COLO668 (cell line): ENCODE results near the gene TMEM218.
"Not testable (repeated sequence)": the region's sequence is repeated elsewhere in the genome, so short reads cannot be mapped to it uniquely, and the experiment has no call there.

ENCODE experiments used
- DNase-seq: peaks from one replicate; lab custom pipeline; 2025; ENCODE audit not compliant: unreplicated experiment; lab: John Stamatoyannopoulos, UW

The TMEM218 gene

DNA sequence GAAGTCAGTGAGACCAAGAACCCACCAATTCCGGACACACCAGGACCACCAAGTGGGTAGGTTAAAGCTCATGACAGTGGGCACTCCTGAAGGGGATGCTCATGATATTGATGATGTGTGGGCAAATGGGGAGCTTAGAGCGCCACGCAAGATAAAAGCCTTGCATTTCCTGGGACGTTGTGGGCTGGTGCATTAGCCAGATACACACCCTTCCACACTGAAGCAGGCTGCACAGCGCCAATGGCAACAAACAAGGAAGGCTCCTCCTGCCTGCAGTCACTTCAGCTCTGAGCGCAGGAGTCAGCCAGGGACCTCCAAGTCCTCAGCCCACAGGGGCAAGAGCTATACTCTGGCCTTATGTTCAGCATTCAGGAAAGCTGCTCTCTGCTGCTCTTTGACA is 20.6 kb downstream of the TMEM218 start:
- DNase-seq = no peak

DNA sequence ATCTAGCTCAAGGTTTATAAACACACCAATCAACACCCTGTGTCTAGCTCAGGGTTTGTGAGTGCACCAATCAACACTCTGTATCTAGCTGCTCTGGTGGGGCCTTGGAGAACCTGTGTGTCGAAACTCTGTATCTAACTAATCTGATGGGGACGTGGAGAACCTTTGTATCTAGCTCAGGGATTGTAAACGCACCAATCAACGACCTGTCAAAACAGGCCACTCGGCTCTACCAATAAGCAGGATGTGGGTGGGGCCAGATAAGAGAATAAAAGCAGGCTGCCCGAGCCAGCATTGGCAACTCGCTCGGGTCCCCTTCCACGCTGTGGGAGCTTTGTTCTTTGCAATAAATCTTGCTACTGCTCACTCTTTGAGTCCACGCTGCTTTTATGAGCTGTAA is 21.3 kb downstream of the TMEM218 start:
- DNase-seq = not testable (repeated sequence)

DNA sequence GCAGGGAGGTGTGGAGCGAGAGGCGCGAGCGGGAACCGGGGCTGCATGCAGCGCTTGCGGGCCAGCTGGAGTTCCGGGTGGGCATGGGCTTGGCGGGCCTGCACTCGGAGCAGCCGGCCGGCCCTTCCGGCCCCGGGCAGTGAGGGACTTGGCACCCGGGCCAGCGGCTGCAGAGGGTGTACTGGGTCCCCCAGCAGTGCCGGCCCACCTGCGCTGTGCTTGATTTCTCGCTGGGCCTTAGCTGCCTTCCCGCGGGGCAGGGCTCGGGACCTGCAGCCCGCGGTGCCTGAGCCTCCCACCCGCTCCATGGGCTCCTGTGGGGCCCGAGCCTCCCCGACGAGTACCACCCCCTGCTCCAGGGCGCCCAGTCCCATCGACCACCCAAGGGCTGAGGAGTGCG is 21.9 kb downstream of the TMEM218 start:
- not testable (repeated sequence) for DNase-seq

DNA sequence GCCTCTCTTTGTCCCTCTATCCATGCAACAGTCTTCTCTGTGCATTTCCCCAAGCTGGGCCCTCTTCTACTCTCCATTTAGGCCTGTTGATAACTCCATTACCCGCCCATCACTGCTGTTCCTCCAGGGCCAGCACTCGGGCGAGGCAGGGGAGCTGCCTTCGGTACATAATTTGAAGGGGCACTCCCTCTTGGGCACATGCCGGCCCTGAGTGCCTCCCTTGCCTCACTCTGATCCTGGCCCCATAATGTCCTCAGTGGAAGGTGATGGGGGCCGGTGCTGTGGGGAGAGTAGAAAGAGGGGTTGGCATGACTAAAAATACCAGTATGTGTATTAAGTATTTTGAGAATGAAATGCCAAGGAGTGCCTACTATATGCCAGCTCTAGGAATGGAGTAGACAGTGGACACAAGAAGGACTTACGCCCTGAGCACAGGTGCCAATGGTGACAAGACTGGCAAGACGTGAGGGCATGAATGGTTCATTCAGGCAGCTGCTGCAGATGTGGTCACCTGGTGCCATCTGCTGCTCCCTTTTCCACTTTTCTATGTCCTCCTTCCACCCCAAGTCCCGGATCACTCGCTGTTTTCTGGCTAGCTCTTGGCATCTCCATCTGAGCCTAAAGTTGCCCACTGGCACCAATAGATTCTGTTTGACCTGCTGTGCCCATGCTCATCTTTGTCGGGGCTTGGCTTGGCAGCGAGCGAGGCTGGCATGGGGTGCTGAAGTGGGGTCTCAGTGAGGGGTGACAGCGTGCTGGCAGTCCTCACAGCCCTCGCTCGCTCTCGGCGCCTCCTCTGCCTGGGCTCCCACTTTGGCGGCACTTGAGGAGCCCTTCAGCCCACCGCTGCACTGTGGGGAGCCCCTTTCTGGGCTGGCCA is 22.6 kb downstream of the TMEM218 start:
- DNase-seq = no peak

DNA sequence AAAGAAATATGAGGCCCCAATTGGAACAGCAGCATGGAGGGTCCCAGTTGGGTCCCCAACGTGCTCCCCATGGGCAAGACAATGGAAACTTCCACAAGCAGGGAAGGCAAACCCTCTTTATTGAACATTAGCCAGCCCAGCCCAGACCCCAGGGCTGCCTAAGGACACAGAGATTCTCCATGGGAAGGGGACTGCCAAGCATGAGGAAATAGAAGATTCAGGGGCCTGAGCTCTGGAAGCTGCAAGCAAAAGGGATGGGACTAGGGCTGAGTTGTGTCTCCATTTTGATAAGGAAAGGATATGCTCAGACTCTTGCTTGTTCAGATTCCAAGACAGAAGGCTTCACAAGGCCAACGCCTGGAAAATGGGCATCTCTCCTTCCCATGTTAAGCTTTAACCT is 23.3 kb downstream of the TMEM218 start:
- no peak for DNase-seq

DNA sequence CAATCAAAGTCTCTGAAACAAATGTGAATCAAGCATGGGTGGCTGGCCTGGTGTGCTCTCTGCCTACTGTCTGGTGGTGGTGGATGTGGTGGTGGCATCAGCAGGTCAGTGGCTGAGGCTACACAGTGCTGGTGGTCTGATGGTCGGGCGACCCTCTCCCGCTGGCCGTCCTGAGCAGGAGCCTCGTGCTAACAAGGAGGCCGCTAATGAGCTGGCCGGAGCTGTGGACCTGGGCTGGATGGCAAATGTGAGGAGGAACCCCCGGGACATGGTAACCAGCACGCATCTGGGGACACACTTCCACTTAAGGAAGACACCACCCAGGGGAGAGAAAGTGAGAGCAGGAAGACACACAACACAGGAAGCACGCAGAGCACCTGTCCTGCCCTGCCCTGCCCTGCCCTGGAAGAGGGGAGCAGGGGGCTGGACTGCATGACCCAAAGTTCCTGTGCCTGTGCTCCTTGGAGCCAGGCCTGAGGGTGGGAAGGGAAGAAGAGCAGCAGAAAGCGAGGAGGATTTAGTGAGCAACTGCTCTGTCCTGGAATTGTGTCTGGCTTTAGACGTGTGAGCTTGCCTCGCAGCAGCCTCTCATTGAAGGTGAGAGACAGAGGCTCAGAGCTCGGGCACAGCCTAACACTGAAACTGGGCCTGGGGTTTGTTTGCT is 24.7 kb downstream of the TMEM218 start:
- no peak for DNase-seq

DNA sequence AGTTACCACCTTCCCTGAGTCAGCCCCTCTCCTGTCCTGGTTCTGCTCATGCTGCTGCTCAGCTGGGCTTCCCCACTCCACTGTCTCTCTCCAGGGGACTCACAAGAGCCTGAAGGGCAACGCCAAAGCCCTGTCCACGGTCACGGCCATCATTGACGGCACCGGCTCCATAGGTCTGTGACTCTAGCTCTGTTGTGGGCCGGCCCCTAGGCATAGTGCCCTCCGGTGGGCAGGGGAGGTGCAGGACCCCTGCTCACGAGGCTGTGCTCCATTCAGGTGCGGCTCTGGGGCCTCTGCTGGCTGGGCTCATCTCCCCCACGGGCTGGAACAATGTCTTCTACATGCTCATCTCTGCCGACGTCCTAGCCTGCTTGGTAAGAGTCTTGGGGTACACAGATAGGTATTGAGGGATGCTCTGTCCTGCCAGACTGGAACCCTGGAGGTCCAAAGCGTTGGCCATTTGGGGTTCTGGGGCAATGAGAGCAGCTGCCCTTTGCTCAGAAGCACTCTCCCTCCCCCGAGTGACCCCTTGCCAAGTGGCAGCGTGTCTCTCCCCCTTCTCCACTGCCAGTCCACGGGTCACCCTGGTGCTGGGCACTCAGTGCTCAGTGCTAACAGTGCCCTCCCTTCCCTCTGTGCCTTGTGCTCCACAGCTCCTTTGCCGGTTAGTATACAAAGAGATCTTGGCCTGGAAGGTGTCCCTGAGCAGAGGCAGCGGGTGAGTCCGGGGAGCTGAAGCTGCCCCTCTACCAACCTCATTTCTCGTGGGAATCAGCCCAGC is 25.9 kb downstream of the TMEM218 start:
- no peak for DNase-seq

DNA sequence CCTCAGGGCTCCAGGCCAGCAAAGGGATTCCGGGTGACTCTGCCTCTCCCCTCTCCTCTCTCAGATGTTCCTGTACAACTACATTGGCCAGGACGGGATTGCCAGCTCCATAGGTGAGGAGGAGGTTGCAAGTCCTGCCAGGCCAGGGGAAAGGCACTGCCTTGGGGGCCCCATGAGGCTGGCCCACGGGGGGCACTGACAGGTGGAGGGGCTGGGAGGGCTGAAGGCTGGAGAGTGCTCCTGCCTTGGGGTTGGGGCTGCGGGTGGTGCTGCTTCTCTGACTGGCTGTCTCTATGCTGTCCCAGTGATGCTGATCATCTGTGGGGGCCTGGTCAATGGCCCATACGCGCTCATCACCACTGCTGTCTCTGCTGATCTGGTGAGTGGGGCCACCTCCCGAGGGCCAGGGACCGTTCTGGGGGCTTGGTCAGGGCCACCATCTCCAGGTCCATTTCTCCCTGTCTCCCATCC is 26.6 kb downstream of the TMEM218 start:
- DNase-seq = no peak

DNA sequence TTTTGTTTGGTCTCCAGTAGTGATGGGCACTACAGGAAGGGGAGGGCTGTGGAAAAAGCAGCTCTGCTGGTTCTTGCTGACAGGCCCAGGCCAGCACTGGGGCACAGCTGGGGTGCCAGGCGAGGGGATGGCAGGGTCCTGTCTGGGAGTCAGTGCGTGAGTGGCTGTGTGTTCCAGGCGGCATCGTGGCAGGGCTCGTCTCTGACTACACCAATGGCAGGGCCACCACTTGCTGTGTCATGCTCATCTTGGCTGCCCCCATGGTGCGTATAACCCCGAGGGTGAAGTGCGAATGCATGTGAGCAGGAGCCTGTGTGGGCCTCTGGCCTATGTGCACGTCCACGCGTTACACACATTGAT is 27.4 kb downstream of the TMEM218 start:
- DNase-seq = no peak

DNA sequence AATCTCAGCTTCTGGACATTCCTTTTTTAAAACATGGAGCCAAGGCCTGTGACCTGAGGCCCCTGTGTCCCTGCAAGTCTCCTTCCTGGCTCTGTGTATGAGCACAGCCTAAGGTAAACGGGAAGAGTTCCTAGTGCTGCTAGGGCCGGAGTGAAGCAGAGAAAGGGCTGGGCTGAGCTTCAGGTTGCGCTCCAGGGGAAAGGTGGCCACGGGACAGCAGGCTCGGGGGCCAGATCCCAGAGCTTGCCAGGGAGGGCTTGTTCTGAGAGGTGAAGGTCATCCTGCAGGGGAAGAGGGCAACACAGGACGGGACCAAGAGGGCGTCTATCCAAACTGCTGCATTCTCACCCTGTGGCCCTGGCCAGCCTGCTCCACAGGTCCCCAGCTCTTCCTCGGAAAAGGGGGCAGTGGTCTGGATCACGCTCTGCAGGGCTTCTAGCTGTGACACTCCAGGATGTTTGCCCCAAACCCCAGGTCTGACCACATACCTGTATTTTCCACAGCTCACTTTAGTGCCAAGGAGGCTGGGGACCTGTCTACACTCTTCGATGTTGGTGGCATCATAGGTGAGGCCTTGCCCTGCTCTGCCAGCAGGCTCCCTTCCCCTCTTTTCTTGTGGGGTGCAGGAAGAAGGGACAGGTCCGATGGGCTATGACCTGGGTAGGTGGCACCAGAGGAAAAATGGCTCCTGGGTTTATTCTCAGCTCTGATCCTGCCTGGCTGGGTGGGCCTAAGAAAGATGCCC is 27.9 kb downstream of the TMEM218 start:
- no peak for DNase-seq

DNA sequence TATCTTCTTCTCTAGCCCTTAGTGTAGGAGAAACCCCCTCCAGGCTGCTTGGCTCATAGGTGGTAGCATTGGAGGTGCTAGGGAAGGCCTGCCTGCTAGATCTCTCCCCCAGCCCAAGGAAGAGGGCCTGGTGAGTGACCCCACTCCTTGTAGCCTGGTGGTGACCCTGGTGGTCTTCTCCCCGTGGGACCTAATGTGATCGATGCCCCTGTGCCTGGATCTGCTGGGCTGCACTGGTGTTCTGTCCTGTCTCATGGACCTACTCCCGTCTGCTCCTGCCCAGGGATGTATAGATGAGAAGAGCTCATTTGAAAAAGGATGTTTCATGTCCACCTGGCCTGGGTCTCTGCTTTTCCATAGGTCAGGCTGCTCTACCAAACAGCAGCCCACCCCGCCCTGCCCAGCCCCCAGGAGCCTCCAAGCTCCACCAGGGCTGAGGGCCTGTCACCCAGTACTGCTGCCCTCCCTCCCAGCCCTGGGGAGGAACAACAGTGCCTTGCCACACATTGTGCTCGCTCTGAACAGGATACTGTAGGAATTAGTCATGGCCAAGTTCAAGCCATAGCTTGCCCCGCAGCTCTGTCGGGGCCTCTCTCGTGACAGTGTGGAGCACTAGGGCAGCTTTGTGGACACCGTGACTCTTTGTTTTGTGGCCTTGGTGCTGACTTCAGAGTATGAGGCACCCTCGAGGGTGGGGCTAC is 28.7 kb downstream of the TMEM218 start:
- DNase-seq = no peak

DNA sequence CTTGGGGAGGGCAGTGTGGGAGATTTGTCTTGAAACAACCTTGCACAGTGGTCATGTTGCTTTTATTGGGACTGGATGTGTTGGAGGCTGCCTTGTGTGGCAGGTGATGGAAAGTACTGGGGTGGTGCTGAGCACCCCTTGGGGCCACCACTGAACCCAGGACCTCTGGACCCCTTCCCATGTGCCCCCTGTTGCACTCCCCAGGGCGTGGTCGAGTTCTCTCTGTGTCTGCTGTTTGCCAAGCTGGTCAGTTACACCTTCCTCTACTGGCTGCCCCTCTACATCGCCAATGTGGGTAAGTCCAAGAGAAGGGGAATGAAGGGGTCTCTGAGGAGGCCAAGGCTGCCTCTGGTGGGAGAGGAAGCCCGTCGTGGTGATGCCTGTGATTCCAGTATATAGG is 29.4 kb downstream of the TMEM218 start:
- DNase-seq = no peak

DNA sequence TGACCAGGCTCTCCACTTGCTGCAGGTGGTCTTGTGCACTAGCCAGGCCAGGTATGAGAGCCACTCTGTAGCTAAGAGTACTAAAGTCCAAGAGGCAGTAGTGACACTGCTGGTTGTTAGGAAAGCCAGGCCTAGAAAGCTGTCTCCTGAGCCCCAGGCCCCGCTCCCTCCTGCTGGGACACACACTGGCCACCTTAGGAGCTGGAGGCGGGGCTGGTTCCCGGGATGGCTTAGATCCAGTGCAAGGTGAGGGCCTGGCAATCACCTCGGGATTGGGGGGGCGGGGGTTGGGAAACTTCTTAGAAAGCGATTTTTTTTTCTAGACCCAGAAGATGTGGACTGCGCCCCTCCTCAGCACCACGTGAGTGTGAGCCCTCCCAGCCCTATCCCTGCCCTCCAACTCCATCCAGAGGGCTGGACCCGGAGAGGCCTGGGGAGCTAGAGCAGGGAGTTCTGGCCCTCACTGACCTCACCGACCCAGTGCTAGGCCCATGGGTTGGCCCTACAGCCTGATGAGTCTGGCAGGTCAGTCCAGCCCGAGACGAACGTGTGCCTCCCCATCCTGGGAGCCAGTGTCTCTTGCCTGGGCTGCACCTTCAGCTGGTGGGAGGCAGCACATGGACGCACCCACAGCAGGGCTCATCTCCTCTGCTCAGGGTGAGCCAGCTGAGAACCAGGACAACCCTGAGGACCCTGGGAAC is 30.2 kb downstream of the TMEM218 start:
- DNase-seq = no peak

DNA sequence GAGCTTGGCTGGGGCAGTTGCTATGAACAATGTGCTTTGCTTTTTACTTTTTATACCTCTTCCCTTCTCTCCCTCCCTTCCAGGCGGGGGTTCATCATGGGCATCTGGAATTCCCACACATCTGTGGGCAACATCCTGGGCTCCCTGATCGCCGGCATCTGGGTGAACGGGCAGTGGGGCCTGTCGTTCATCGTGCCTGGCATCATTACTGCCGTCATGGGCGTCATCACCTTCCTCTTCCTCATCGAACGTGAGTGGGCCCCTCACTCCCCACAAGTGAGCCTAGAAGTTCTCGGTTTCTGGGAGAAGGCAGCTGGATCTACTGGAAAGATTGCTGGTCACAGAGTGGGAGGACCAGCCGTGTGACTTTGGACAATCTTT is 30.9 kb downstream of the TMEM218 start:
- DNase-seq = no peak

DNA sequence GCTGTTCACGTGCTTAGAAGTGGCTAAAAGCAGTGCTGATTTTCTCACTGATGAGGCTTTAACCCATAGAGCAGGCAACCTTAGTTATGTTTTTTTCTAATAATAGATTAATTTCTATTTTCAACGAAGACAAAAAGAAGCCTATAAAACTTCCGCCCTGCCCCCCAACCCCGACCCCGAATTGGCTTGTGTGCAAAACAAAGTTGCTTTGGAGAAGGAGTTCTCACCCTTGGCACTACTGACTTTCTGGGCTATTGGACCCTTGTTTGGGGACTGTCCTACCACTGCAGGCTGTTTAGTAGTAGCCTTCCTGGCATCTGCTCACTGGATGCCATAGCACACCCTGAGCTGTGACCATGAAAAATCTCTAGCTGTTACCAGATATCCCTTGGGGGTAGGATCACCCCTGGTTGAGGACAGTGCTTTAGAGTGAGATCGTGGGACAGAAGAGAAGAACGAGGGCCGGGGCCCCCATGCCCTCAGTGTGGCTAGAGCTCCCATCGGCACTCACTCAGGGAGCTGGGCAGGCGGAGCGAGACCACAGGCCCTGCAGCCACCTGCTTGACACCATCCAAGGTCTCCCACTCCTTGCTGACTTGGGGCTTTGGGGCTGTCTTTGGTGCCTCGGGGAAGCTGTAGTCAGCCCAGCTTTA is 31.4 kb downstream of the TMEM218 start:
- no peak for DNase-seq

DNA sequence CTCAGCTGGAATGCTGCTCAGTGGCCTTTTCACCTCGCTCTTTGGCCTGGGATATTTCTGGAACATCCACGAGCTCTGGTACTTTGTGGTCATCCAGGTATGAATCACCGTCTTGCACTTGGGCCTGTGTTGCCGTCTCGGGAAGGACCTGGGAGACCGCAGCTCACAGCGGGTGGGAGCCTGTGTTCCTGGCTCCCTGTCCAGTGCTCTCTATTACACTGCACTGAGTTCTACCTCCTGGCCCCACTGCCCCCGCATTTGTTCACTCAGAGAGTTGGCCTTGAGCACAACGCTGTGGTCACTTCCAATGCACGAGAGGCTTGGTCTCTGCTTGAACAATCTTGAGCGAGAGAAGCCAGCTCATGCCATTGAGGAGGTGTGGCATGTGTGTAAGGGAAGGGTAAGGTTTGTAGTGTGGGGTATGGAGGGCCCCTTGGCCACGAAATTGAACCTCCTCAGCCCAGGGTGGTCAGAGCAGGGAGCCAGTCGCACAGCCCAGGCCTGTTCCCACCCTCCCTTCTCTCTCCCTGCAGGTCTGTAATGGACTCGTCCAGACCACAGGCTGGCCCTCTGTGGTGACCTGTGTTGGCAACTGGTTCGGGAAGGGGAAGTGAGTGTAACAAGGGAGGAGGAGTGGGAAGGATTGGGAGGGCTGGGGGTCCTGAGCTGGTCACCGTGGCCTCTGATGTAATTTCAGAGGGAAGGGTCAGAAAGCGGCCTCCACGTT is 32.1 kb downstream of the TMEM218 start:
- DNase-seq = no peak

DNA sequence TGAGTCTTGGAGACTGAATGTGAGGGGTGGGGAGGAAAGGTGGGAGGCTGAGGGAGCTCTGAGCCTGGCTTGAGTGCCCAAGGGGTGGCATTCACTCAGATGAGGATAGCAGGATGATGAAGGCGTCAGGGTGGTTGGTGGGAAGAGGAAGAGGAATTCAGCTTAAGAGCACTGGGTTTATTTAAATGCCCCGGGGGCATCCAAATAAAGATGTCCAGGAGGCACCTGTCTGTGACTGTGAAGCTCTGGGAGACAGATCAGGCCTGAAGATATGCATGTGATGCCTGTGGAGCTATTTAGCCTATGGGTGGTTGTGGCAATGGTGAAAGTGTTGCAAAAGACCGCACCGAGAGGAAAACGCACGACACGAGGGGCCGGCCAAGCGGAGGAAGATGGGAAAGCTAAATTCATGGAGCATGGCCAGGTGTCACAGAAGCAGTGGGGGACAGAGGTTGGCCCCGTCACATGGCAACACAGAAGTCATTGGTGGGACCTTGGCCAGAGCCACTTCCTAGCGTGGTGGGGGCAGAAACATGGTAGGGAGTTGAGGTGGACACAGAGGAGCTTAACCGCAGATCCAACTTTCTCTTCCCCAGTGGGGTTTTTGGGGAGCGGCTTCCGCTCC is 32.8 kb downstream of the TMEM218 start:
- no peak for DNase-seq

DNA sequence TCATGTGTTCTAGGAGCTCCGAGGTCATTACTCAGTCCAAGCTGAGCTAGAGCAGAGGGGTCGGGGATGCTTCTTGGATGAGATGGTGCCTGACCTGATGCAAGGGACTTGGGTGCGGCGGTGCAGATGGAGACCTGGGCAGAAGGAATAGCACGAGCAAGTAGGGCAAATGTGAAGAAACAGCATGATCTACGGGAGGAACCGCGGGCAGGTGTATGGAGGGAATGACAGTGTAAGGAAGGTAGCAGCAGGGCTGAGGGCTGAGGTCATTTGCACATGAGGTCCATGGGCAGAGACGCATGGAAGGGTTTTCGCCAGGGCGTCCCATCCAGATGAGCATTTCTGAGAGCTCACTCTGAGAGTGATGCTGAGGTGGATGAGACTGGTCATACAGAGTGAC is 33.4 kb downstream of the TMEM218 start:
- DNase-seq = no peak
